ENCODE results near the gene SRC. TPM values are rescaled to one million over a fixed set of nuclear protein-coding genes. Genes with fewer than 3 reads are reported as not detected.

Gene SRC
- total RNA-seq, 1 experiment from 2014 or later = 23.3 TPM

- no peak overlapping the region for H3K4me3 ChIP-seq (ENCODE audit: low read depth, low read length, poor library complexity, severe bottlenecking)
- ChIA-PET POLR2A (ENCODE audit: low non-redundant PET) (no interaction called here), CTCF (interaction anchor here (0.6 to 0.8 kb wide), 2 partner anchors 134 to 842 kb away, joined by 7 to 9 read pairs; no protein-coding TSS in a partner anchor)
- H3K36me3 ChIP-seq (ENCODE audit: insufficient read depth, low read length, poor library complexity, severe bottlenecking) = no peaks in the 10 kb centered on the region
- H3K27ac ChIP-seq (ENCODE audit: low read depth, low read length, poor library complexity, severe bottlenecking) = peak overlapping the region; percentile 47
- intact Hi-C loops (cut with micrococcal nuclease; ENCODE audit: unreplicated experiment) = no loop called here
- H3K27me3 ChIP-seq (replicated peaks; ENCODE audit: insufficient read depth, low read depth, low read length, poor library complexity) = no peaks in the 10 kb centered on the region
- TF ChIP-seq CTCF (conservative IDR thresholded peaks at IDR 0.05; ENCODE audit: low read depth, low read length) = no peak
- no peaks in the 10 kb centered on the region for H3K4me1 ChIP-seq (ENCODE audit: insufficient read depth, low read length, poor library complexity, severe bottlenecking)
- H3K9me3 ChIP-seq (ENCODE audit: low read depth, low read length, poor library complexity, severe bottlenecking) = no peaks in the 10 kb centered on the region
- no peak for DNase-seq (ENCODE audit: low spot score)
- BruUV-seq (replicated peaks) = no TSS peak
Measured at GRCh38 chr20:37378785-37379598, 33.1 kb downstream of the SRC start.

GRCh38 chr20:37379967-37380828 lies 34.3 kb downstream of the SRC start:
- H3K9me3 ChIP-seq (ENCODE audit: low read depth, low read length, poor library complexity, severe bottlenecking) = no peaks in the 10 kb centered on the region
- POLR2A ChIA-PET (ENCODE audit: low non-redundant PET) = no interaction called here
- no peak for DNase-seq (ENCODE audit: low spot score)
- TF ChIP-seq EZH2 (IDR thresholded peaks at IDR 0.05; ENCODE audit: borderline replicate concordance, low read depth, low read length, poor library complexity, severe bottlenecking) = no peak
- no peak for TF ChIP-seq CTCF (conservative IDR thresholded peaks at IDR 0.05; ENCODE audit: low read depth, low read length)
- no peak overlapping the region for H3K27ac ChIP-seq (ENCODE audit: low read depth, low read length, poor library complexity, severe bottlenecking)
- intact Hi-C loops (cut with micrococcal nuclease; ENCODE audit: unreplicated experiment) = loop anchor here (5.0 to 10.0 kb wide), 2 partner anchors 98 to 145 kb away; partner anchors contain the start of genes BLCAP and NNAT
- H3K36me3 ChIP-seq (ENCODE audit: insufficient read depth, low read length, poor library complexity, severe bottlenecking) = no peaks in the 10 kb centered on the region
- CTCF ChIA-PET = interaction anchor here (0.5 to 0.8 kb wide), 3 partner anchors 133 to 841 kb away, joined by 3 to 9 read pairs (median 7); no protein-coding TSS in a partner anchor
- no peaks in the 10 kb centered on the region for H3K4me1 ChIP-seq (ENCODE audit: insufficient read depth, low read length, poor library complexity, severe bottlenecking)
- H3K4me3 ChIP-seq (ENCODE audit: low read depth, low read length, poor library complexity, severe bottlenecking) = no peak overlapping the region
- BruUV-seq (replicated peaks) = no TSS peak
- no peaks in the 10 kb centered on the region for H3K27me3 ChIP-seq (replicated peaks; ENCODE audit: insufficient read depth, low read depth, low read length, poor library complexity)

- intact Hi-C loops (cut with micrococcal nuclease; ENCODE audit: unreplicated experiment) = loop anchor here (5.0 to 10.0 kb wide), 2 partner anchors 99 to 144 kb away; partner anchors contain the start of genes BLCAP and NNAT
- POLR2A ChIA-PET (ENCODE audit: low non-redundant PET) = no interaction called here
- Histone ChIP-seq H3K27ac (ENCODE audit: low read depth, low read length, poor library complexity, severe bottlenecking) (no peak overlapping the region), H3K4me3 (ENCODE audit: low read depth, low read length, poor library complexity, severe bottlenecking) (no peak overlapping the region), H3K4me1 (ENCODE audit: insufficient read depth, low read length, poor library complexity, severe bottlenecking) (no peaks in the 10 kb centered on the region), H3K27me3 (replicated peaks; ENCODE audit: insufficient read depth, low read depth, low read length, poor library complexity) (no peaks in the 10 kb centered on the region), H3K9me3 (ENCODE audit: low read depth, low read length, poor library complexity, severe bottlenecking) (no peaks in the 10 kb centered on the region), H3K36me3 (ENCODE audit: insufficient read depth, low read length, poor library complexity, severe bottlenecking) (no peaks in the 10 kb centered on the region)
- BruUV-seq (replicated peaks) = no TSS peak
- TF ChIP-seq CTCF (conservative IDR thresholded peaks at IDR 0.05; ENCODE audit: low read depth, low read length) (no peak), EZH2 (IDR thresholded peaks at IDR 0.05; ENCODE audit: borderline replicate concordance, low read depth, low read length, poor library complexity, severe bottlenecking) (no peak)
- DNase-seq (ENCODE audit: low spot score) = no peak
- CTCF ChIA-PET = no interaction called here
Measured at GRCh38 chr20:37380864-37381579, 35.1 kb downstream of the SRC start.

All from A673 (cell line).